Measurements from ENCODE around the gene SEMA3C.

Gene SEMA3C

DNA sequence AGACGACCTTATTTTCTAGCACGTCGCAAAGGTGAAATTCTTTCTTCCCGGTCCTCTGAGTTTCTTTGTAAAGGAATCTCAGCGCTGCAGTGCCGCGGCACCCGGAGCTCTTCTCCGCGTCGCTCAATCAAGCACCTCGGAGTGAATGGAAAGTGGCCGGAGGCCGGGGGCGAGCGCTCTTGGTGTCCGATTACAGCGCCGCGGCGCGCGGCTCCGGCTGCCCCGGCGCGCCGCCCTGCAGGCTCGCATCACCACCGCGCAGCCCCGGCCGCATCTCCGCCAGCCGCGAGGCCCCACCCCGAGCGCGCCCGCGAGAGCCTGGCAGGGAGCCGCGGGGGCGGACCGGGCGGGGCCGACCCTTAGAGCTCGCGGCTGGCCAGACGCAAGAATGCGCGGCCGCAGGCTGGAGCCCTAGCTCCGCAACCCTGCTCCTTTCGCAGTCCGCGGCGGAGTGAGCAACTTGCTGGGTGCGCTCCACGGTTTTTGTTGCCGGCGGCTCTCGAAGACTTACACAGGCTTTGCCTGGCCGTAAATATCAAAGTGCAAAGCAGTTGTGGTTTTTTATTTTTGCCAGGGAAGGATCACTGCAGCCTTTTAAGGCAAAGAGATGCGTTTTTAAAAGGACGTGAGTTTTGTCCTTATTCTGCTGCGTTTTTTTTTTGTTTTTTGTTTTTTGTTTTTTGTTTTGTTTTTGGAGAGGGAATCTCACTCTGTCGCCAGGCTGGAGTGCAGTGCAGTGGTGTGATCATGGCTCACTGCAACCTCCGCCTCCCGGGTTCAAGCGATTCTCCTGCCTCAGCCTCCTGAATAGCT lies at the start of gene SEMA3C:
TSS of gene SEMA3C (minus strand) at position 143 of the 813 bp plus-strand sequence. CDS start 2,270 bp downstream, outside the sequence.
- no peak for FAIRE-seq

GRCh38 chr7:80968606-80969005 lies 49.8 kb upstream of the SEMA3C start:
- FAIRE-seq, result no peak
- DNase-seq (ENCODE audit: insufficient read length, low spot score), result no peak

More for the DNA sequence above, at the start of gene SEMA3C:
- no peak for DNase-seq (ENCODE audit: insufficient read length, low spot score)

DNA sequence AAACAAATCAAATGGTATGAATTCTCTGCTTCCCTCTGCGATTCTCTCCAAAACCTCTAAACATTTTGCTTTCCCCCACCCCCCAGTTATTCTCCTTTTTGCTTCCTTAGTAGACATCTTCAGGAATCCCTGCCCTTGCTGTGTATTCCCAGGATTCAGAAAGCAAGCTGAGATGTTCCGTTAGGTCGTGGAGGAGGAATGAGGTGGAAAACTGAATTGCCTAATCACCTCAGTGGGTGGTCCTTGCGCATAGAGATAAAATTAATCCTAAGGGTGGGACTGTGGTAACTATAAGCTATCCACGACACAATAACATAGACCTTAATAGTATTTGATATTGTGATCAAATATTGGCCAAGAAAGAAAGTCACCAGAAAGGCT lies 49.1 kb upstream of the SEMA3C start:
- DNase-seq (ENCODE audit: insufficient read length, low spot score) (no peak), FAIRE-seq (no peak)

- no peak for DNase-seq (ENCODE audit: insufficient read length, low spot score)
- FAIRE-seq, result no peak
These were observed 48.4 kb upstream of the SEMA3C start for GRCh38 chr7:80967071-80967916.

- FAIRE-seq (no peak), DNase-seq (ENCODE audit: insufficient read length, low spot score) (no peak)
These were observed 41.5 kb upstream of the SEMA3C start for GRCh38 chr7:80960244-80960795.

DNA sequence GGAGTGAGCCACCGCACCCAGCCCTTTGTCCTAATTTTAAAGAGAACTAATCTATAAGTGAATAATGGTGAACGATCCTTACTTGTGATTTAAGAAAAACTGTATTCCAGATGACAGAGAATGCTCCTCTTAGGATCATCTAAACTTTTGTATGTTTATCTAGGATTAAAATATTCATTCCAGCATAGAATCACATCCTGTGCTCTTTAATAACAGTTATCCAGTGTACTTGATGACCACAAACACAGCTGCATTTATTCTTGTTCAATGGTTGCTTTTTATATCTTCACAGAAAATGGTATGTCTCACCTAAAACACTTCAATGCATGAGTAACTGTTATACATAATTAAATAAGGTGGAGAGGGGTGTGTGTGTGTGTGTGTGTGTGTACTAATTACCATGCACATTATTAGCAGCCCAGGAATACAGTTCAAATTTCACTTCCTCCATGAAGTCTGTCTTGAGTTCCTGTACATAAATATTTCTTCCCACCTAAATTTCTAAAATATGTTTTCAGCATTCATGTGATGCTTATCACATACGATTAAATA lies 38.5 kb upstream of the SEMA3C start:
- no peak for FAIRE-seq
- no peak for DNase-seq (ENCODE audit: insufficient read length, low spot score)

DNA sequence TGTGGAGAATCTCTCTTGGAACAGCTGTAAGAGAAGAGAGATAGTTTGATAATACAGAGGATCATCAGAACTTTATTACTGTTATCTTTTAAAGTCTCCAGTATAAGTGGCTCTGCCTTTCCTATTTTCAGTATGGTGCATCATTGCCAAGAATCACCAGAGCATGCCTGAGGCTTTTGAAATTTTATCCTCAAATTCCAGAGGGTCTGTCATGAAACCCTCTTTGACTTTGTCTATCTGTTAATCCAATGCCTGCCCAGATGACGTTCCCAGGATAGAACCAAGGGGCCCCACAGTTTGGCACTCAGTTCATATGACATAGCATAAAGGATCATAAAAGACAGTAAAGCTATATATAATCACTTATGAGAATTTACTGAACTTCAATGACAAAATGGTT lies 35.3 kb upstream of the SEMA3C start:
- FAIRE-seq (no peak), DNase-seq (ENCODE audit: insufficient read length, low spot score) (no peak)

- FAIRE-seq, result no peak
- no peak for DNase-seq (ENCODE audit: insufficient read length, low spot score)
These were observed 31.7 kb upstream of the SEMA3C start for GRCh38 chr7:80950550-80950967.

DNA sequence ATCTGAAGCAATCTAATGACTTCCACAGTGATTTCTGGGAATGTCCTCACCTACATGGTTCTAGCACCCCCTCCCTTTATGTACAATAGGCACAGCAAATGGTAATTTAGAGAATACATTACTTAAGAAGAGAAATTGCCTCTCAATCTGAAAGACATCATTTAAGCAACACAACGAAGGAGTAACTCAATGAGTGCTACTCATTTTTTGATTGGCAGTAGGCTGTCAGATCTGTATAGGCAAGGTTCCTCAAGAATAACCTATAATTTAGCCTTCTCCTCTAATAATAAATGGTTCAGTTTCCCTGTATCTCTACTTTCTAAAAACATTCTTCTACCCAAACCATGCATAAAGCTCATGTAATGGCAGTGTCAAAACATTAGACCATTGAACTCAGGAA lies 30.6 kb upstream of the SEMA3C start:
- FAIRE-seq (no peak), DNase-seq (ENCODE audit: insufficient read length, low spot score) (no peak)

DNA sequence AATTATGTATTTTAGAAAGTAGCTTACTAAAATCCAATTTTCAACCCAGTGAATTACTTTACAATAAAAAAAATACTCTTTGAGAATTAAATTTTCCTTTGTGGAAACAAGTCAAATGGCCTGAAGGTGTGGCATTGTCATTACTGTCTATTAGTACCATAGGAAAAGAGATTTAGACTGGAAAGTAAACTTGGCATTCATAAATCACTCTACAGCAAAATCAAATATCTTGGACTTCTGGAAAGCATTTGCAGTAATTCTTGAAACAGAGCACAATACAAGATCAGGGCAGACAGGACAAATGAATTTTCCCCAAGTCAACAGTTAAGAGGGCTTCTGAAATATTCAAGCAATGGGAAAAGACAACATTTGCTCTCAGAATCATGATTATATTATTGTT lies 28.0 kb upstream of the SEMA3C start:
- FAIRE-seq, result no peak
- no peak for DNase-seq (ENCODE audit: insufficient read length, low spot score)

- FAIRE-seq (no peak), DNase-seq (ENCODE audit: insufficient read length, low spot score) (no peak)
These were observed 27.1 kb upstream of the SEMA3C start for GRCh38 chr7:80945976-80946375.

GRCh38 chr7:80943342-80943741 lies 24.5 kb upstream of the SEMA3C start:
- no peak for FAIRE-seq

DNA sequence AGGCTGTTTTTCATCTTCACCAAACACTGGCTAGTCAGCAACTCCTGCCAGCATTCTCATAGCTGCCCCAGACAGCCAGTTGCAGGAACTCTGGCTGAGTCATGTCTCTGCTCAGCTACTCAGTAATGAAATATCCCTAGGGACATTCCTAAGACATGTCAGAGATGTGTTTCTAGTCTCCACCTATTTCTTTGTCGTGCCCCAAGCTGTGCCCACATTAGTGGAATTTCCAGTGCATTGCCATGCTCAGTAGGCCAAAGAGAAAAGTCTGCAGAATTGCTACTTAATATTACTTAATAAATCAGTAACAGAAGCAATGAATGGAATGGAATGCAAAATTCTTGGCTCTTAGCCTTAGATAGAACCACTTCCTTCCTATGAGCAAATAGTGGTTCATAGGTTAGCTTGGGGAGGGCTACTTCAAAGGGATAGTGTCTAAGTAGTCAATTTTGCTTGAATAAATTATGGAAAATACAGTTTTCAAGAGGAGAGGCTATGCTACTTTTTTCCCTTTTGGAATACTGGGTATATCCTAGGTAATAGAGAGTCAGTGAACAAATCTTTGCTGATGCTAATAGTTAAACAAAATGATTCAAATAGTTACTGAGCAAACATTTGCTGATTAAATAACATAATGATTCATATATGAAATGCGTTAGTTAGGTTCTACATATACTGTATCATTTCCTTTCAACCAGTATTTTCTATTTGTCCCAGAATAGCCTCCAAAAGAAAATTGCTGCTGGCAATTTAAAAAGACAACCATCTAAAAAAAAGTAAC lies 23.6 kb upstream of the SEMA3C start:
- FAIRE-seq (no peak), DNase-seq (ENCODE audit: insufficient read length, low spot score) (no peak)

More at GRCh38 chr7:80943342-80943741, 24.5 kb upstream of the SEMA3C start:
- no peak for DNase-seq (ENCODE audit: insufficient read length, low spot score)

DNA sequence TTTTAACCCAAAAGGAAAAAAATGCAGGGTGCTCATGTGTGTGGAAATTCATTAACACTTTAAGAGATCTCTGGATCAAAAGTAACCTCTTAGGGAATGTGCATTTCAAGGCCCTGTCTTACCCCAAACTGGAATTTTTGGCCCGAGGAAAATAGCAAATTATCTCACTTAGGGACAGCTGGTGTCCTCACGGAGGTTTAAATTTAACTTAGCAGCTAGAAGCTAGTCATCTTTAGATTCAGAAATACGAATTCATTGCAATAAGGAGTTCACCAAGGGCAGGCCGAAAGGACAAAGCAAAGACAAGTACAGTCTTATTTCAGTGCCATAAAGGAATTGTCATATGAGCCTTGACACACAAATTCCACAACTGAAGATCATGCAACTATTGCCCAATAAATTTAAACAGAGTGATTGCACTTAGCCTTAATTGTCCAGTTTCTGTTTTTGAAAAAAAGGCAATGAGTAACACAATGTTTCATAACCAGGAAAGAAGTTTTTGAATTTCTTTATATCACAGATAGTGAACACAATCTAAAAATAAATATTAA lies 22.4 kb upstream of the SEMA3C start:
- DNase-seq (ENCODE audit: insufficient read length, low spot score), result no peak
- FAIRE-seq, result no peak

GRCh38 chr7:80940539-80941207 lies 21.8 kb upstream of the SEMA3C start:
- DNase-seq (ENCODE audit: insufficient read length, low spot score) (no peak), FAIRE-seq (no peak)

GRCh38 chr7:80937336-80937735 lies 18.5 kb upstream of the SEMA3C start:
- no peak for DNase-seq (ENCODE audit: insufficient read length, low spot score)
- no peak for FAIRE-seq

GRCh38 chr7:80935991-80936780 lies 17.3 kb upstream of the SEMA3C start:
- DNase-seq (ENCODE audit: insufficient read length, low spot score), result no peak
- no peak for FAIRE-seq

DNA sequence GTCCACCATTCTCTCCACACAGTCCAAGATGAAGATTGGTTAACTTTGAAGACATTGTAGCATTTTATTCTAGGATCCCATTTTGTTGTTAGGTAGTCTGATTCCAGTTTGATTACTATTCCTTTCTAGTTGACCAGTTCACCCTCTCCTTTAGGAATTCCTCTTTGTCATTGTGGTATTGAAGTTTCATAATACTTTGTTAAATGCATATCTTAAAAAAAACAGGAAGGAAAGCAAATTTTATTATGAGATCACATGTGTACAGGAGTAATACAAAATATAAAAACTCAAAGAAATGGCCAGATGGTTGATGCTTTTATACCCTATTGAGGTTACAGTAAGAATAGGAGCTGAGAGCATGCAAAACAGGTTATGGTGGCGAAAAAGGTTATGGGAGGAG lies 15.5 kb upstream of the SEMA3C start:
- DNase-seq (ENCODE audit: insufficient read length, low spot score) (no peak), FAIRE-seq (no peak)

- FAIRE-seq (no peak), DNase-seq (ENCODE audit: insufficient read length, low spot score) (no peak)
These were observed 13.7 kb upstream of the SEMA3C start for GRCh38 chr7:80932536-80932935.

All from GM19239 (cell line).